Thyroid gland (tissue), 4 donors: Measurements from ENCODE around the gene UNKL. TPM values are rescaled to one million over a fixed set of nuclear protein-coding genes. Genes with fewer than 3 reads are reported as not detected.

Source experiments
- DNase-seq, 2 donors: peaks; one replicate each; pipeline ENCODE4 v3.0.0-alpha.2; 2019
- H3K27ac ChIP-seq, 3 donors: fragments of 200-600 bp; sonication (generic); 1 replicate in 2 of 3; 2 replicates in 1 of 3; pipeline ENCODE4 v1.5.1; 2016 to 2019; ENCODE audit warnings: mild to moderate bottlenecking in 1 of 3, moderate library complexity in 1 of 3
- H3K27me3 ChIP-seq: fragments of 200-600 bp; sonication (generic); one replicate; pipeline ENCODE4 v1.5.1; 2019
- H3K36me3 ChIP-seq, 2 donors: fragments of 200-600 bp; sonication (generic); one replicate each; pipeline ENCODE4 v1.5.1; 2016 to 2019
- H3K4me1 ChIP-seq, 2 donors: fragments of 200-600 bp; sonication (generic); one replicate each; pipeline ENCODE4 v1.5.1; 2017 to 2019
- H3K4me3 ChIP-seq, 3 donors: fragments of 200-600 bp; sonication (generic); replicated peaks in 1 of 3; 1 replicate in 2 of 3; 2 replicates in 1 of 3; pipeline ENCODE4 v1.5.1; 2016; ENCODE audit warnings: mild to moderate bottlenecking in 1 of 3
- H3K9me3 ChIP-seq: fragments of 200-600 bp; sonication (generic); one replicate; pipeline ENCODE4 v1.5.1; 2017
- POLR2A ChIP-seq, 2 donors: fragments of 450-650 bp; IDR thresholded peaks; one replicate each; pipeline ENCODE4 v1.6.1; 2017; ENCODE audit warnings: antibody characterized with exemption in 2 of 2, mild to moderate bottlenecking in 2 of 2, moderate library complexity in 1 of 2
- WGBS, 2 donors: methylation state at CpG; one replicate each; pipeline ENCODE4 v1.1.5; 2017; 5-methylcytosine and 5-hydroxymethylcytosine counted together
- intact Hi-C: fragments of 100-400 bp; cut with DNase I; formaldehyde crosslinking; loops from one replicate; pipeline ENCODE4 v1.15.1; 2023
- total RNA-seq, 4 donors: library from RNA; depleted of rRNA; stranded (reverse); fragments of >200 nt; gene quantifications; one replicate each; pipeline ENCODE4 v1.2.3, GENCODE V29; 2016
- TF ChIP-seq, protein P1 (sequence below), 6 experiments: fragments of 200-600 bp in 3 of 6; fragments of 450-650 bp in 3 of 6; sonication (generic) in 3 of 6; IDR thresholded peaks; one replicate each; pipeline ENCODE4 v1.5.1; 2016 to 2019; ENCODE audit warnings: antibody characterized with exemption in 6 of 6, mild to moderate bottlenecking in 2 of 6, inconsistent platforms in 1 of 6, moderate library complexity in 1 of 6

UNKL gene
- total RNA-seq, 4 donors from 2014 or later = 26.2 to 46.9 (median 31.3) TPM

- no peaks in the 10 kb centered on the region for H3K4me1 ChIP-seq
- intact Hi-C loops = no loop called here
Measured at GRCh38 chr16:1458336-1458976, 44.0 kb upstream of the UNKL start.

DNA sequence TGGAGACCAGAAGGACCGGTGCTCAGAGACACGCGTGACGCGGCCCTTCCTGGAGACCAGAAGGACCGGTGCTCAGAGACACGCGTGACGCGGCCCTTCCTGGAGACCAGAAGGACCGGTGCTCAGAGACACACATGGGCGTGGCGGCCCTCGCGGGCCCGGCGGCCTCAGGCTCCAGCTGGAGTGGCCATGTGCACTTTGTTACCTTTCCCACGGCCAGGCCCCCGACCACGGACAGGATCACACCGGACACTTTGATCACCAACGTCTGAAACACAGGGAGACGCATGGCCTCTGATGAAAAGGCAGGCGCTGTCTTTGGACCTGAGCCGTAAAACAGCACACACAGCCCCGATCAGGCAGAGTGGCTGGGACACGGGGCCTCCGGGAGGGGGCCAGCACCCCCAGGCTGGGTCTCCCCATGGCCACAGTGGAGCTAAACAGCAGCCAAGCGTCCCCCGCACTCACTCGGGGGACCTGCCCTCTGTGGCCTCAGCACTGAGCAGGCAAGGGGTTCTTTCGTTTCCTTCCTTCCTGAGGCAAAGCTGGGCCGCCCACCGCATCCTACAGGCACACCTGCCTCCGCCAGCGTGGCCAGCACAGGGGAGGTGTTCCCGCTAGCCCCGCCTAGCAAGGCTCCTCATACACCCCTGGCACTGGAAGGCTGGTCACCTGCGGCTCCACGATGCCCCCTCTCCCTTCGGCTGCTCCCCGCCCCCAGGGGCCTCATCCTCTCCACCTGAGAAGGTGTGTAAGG is 43.2 kb upstream of the UNKL start:
- DNase-seq = no peak
- TF ChIP-seq, protein P1, sequence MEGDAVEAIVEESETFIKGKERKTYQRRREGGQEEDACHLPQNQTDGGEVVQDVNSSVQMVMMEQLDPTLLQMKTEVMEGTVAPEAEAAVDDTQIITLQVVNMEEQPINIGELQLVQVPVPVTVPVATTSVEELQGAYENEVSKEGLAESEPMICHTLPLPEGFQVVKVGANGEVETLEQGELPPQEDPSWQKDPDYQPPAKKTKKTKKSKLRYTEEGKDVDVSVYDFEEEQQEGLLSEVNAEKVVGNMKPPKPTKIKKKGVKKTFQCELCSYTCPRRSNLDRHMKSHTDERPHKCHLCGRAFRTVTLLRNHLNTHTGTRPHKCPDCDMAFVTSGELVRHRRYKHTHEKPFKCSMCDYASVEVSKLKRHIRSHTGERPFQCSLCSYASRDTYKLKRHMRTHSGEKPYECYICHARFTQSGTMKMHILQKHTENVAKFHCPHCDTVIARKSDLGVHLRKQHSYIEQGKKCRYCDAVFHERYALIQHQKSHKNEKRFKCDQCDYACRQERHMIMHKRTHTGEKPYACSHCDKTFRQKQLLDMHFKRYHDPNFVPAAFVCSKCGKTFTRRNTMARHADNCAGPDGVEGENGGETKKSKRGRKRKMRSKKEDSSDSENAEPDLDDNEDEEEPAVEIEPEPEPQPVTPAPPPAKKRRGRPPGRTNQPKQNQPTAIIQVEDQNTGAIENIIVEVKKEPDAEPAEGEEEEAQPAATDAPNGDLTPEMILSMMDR (IDR thresholded peaks at IDR 0.05) = no peak
- no peak for TF ChIP-seq POLR2A (IDR thresholded peaks at IDR 0.05)
- no peak overlapping the region for H3K27ac ChIP-seq
- H3K4me3 ChIP-seq = no peak overlapping the region
- intact Hi-C loops = no loop called here
- no peaks in the 10 kb centered on the region for H3K9me3 ChIP-seq
- 88 to 93% methylated on average over 17 to 36 of the region's 42 CpGs for WGBS, 2 donors
- H3K4me1 ChIP-seq = no peaks in the 10 kb centered on the region
- no peaks in the 10 kb centered on the region for H3K27me3 ChIP-seq
- peaks cover 50 to 54% of the 10 kb centered on the region in 2 donors for H3K36me3 ChIP-seq

More at GRCh38 chr16:1458336-1458976, 44.0 kb upstream of the UNKL start:
- Histone ChIP-seq H3K27me3 (no peaks in the 10 kb centered on the region), H3K4me3 (no peak overlapping the region), H3K9me3 (no peaks in the 10 kb centered on the region), H3K27ac (no peak overlapping the region), H3K36me3 (peaks cover 43 to 47% of the 10 kb centered on the region in 2 donors)
- TF ChIP-seq, protein P1 (IDR thresholded peaks at IDR 0.05) = no peak
- TF ChIP-seq POLR2A (IDR thresholded peaks at IDR 0.05) = no peak
- 97 to 98% methylated on average over 16 to 22 of the region's 26 CpGs for WGBS, 2 donors
- no peak for DNase-seq

GRCh38 chr16:1456951-1457350 is 42.4 kb upstream of the UNKL start:
- no peak overlapping the region for H3K4me3 ChIP-seq
- intact Hi-C loops = no loop called here
- DNase-seq = no peak
- peaks cover 50 to 60% of the 10 kb centered on the region in 2 donors for H3K36me3 ChIP-seq
- H3K9me3 ChIP-seq = no peaks in the 10 kb centered on the region
- 92 to 94% methylated on average over 14 to 15 of the region's 16 CpGs for WGBS, 2 donors
- TF ChIP-seq, protein P1 (IDR thresholded peaks at IDR 0.05) = no peak
- TF ChIP-seq POLR2A (IDR thresholded peaks at IDR 0.05) = no peak
- H3K27ac ChIP-seq = no peak overlapping the region
- H3K27me3 ChIP-seq = no peaks in the 10 kb centered on the region
- H3K4me1 ChIP-seq = no peaks in the 10 kb centered on the region

GRCh38 chr16:1455190-1456171 is 41.0 kb upstream of the UNKL start:
- H3K27ac ChIP-seq = no peak overlapping the region
- no peaks in the 10 kb centered on the region for H3K27me3 ChIP-seq
- no peaks in the 10 kb centered on the region for H3K4me1 ChIP-seq
- TF ChIP-seq POLR2A (IDR thresholded peaks at IDR 0.05) = no peak
- TF ChIP-seq, protein P1 (IDR thresholded peaks at IDR 0.05) = no peak
- WGBS, 2 donors = 93 to 97% methylated on average over 22 to 28 of the region's 41 CpGs
- H3K4me3 ChIP-seq = no peak overlapping the region
- no peaks in the 10 kb centered on the region for H3K9me3 ChIP-seq
- intact Hi-C loops = no loop called here
- peaks cover 48 to 59% of the 10 kb centered on the region in 2 donors for H3K36me3 ChIP-seq
- no peak for DNase-seq
